ENCODE results near the gene OSCAR.

OSCAR gene

GRCh38 chr19:54145541-54146158, 45.0 kb upstream of the OSCAR start:
- H3K4me1 ChIP-seq (ENCODE audit: control insufficient read depth in 2 of 2, insufficient read depth in 1 of 2, low read depth in 1 of 2, low read length in 2 of 2) = peaks cover 0 to 2% of the 10 kb centered on the region in 2 donors
- no peak overlapping the region for H2BK5ac ChIP-seq (ENCODE audit: low read length)
- WGBS, 2 donors (ENCODE audit: extremely low coverage in 2 of 2, insufficient read length in 2 of 2, insufficient replicate concordance in 1 of 2) = no CpG with 5 or more reads among the region's 28 CpGs
- H3K4me3 ChIP-seq (ENCODE audit: low read length in 2 of 2) = no peak overlapping the region
- H3K79me1 ChIP-seq (ENCODE audit: low read depth, low read length) = peaks cover 23% of the 10 kb centered on the region
- H2BK120ac ChIP-seq (ENCODE audit: low read depth, low read length) = no peak overlapping the region
- no peak overlapping the region for H3K18ac ChIP-seq (ENCODE audit: low read length)
- no peak for DNase-seq (ENCODE audit: low spot score)
- H3K14ac ChIP-seq (ENCODE audit: low read length) = no peak overlapping the region
- no peak overlapping the region for H2AFZ ChIP-seq (ENCODE audit: low read length)
- peaks cover 87 to 100% of the 10 kb centered on the region in 2 donors for H3K36me3 ChIP-seq (replicated peaks in 1 of 2; ENCODE audit: control insufficient read depth in 2 of 2, insufficient read depth in 2 of 2, low read length in 2 of 2)
- no peak overlapping the region for H3K4ac ChIP-seq (ENCODE audit: low read length)
- no peaks in the 10 kb centered on the region for H3K27me3 ChIP-seq (ENCODE audit: control insufficient read depth in 3 of 3, insufficient read depth in 3 of 3, low read depth in 1 of 3, low read length in 3 of 3)
- no peak overlapping the region for H2BK12ac ChIP-seq (ENCODE audit: low read length)
- no peak overlapping the region for H4K8ac ChIP-seq (ENCODE audit: low read depth, low read length)
- no peak overlapping the region for H4K91ac ChIP-seq (ENCODE audit: low read depth, low read length, poor library complexity)
- H3K27ac ChIP-seq (replicated peaks; ENCODE audit: low read length) = no peak overlapping the region
- no peak overlapping the region for H3K23ac ChIP-seq (ENCODE audit: low read depth, low read length, poor library complexity)
- H3K9ac ChIP-seq (ENCODE audit: low read depth, low read length, poor library complexity) = no peak overlapping the region
- H2BK15ac ChIP-seq (ENCODE audit: low read length) = no peak overlapping the region
- H2AK5ac ChIP-seq (ENCODE audit: low read depth, low read length) = no peak overlapping the region
- no peak overlapping the region for H3K4me2 ChIP-seq (ENCODE audit: insufficient read depth, low read length, poor library complexity, severe bottlenecking)
- H3K9me3 ChIP-seq (replicated peaks in 1 of 2; ENCODE audit: control insufficient read depth in 2 of 2, insufficient read depth in 1 of 2, low read depth in 1 of 2, low read length in 2 of 2) = no peaks in the 10 kb centered on the region

GRCh38 chr19:54142166-54142780, 41.7 kb upstream of the OSCAR start:
- Histone ChIP-seq H3K36me3 (replicated peaks in 1 of 2; ENCODE audit: control insufficient read depth in 2 of 2, insufficient read depth in 2 of 2, low read length in 2 of 2) (peaks cover 68 to 86% of the 10 kb centered on the region in 2 donors), H3K4me2 (ENCODE audit: insufficient read depth, low read length, poor library complexity, severe bottlenecking) (no peak overlapping the region), H2BK12ac (ENCODE audit: low read length) (no peak overlapping the region), H2BK15ac (ENCODE audit: low read length) (no peak overlapping the region), H3K18ac (ENCODE audit: low read length) (no peak overlapping the region), H4K8ac (ENCODE audit: low read depth, low read length) (no peak overlapping the region), H3K14ac (ENCODE audit: low read length) (no peak overlapping the region), H3K9me3 (replicated peaks in 1 of 2; ENCODE audit: control insufficient read depth in 2 of 2, insufficient read depth in 1 of 2, low read depth in 1 of 2, low read length in 2 of 2) (no peaks in the 10 kb centered on the region), H3K4me3 (ENCODE audit: low read length in 2 of 2) (no peak overlapping the region), H2BK120ac (ENCODE audit: low read depth, low read length) (no peak overlapping the region), H3K23ac (ENCODE audit: low read depth, low read length, poor library complexity) (no peak overlapping the region), H2AFZ (ENCODE audit: low read length) (no peak overlapping the region), H2AK5ac (ENCODE audit: low read depth, low read length) (no peak overlapping the region), H2BK5ac (ENCODE audit: low read length) (no peak overlapping the region), H4K91ac (ENCODE audit: low read depth, low read length, poor library complexity) (no peak overlapping the region), H3K4me1 (ENCODE audit: control insufficient read depth in 2 of 2, insufficient read depth in 1 of 2, low read depth in 1 of 2, low read length in 2 of 2) (peaks cover 10% of the 10 kb centered on the region in 2 donors), H3K4ac (ENCODE audit: low read length) (no peak overlapping the region), H3K27me3 (ENCODE audit: control insufficient read depth in 3 of 3, insufficient read depth in 3 of 3, low read depth in 1 of 3, low read length in 3 of 3) (no peaks in the 10 kb centered on the region), H3K9ac (ENCODE audit: low read depth, low read length, poor library complexity) (no peak overlapping the region), H3K27ac (replicated peaks; ENCODE audit: low read length) (no peak overlapping the region), H3K79me1 (ENCODE audit: low read depth, low read length) (peaks cover 44% of the 10 kb centered on the region)
- no CpG with 5 or more reads among the region's 7 CpGs for WGBS, 2 donors (ENCODE audit: extremely low coverage in 2 of 2, insufficient read length in 2 of 2, insufficient replicate concordance in 1 of 2)
- DNase-seq (ENCODE audit: low spot score) = no peak

- no peak overlapping the region for H2BK120ac ChIP-seq (ENCODE audit: low read depth, low read length)
- H3K9ac ChIP-seq (ENCODE audit: low read depth, low read length, poor library complexity) = no peak overlapping the region
- H2BK5ac ChIP-seq (ENCODE audit: low read length) = no peak overlapping the region
- no peak overlapping the region for H3K4me2 ChIP-seq (ENCODE audit: insufficient read depth, low read length, poor library complexity, severe bottlenecking)
- H4K91ac ChIP-seq (ENCODE audit: low read depth, low read length, poor library complexity) = no peak overlapping the region
- H3K27me3 ChIP-seq (ENCODE audit: control insufficient read depth in 3 of 3, insufficient read depth in 3 of 3, low read depth in 1 of 3, low read length in 3 of 3) = no peaks in the 10 kb centered on the region
- H3K4me3 ChIP-seq (ENCODE audit: low read length in 2 of 2) = no peak overlapping the region
- peaks cover 42% of the 10 kb centered on the region for H3K79me1 ChIP-seq (ENCODE audit: low read depth, low read length)
- H3K9me3 ChIP-seq (replicated peaks in 1 of 2; ENCODE audit: control insufficient read depth in 2 of 2, insufficient read depth in 1 of 2, low read depth in 1 of 2, low read length in 2 of 2) = no peaks in the 10 kb centered on the region
- H4K8ac ChIP-seq (ENCODE audit: low read depth, low read length) = no peak overlapping the region
- H2AFZ ChIP-seq (ENCODE audit: low read length) = no peak overlapping the region
- peaks cover 59 to 76% of the 10 kb centered on the region in 2 donors for H3K36me3 ChIP-seq (replicated peaks in 1 of 2; ENCODE audit: control insufficient read depth in 2 of 2, insufficient read depth in 2 of 2, low read length in 2 of 2)
- H2BK15ac ChIP-seq (ENCODE audit: low read length) = no peak overlapping the region
- H3K27ac ChIP-seq (replicated peaks; ENCODE audit: low read length) = no peak overlapping the region
- H2AK5ac ChIP-seq (ENCODE audit: low read depth, low read length) = no peak overlapping the region
- H3K14ac ChIP-seq (ENCODE audit: low read length) = no peak overlapping the region
- H3K18ac ChIP-seq (ENCODE audit: low read length) = no peak overlapping the region
- no CpG with 5 or more reads among the region's 3 CpGs for WGBS, 2 donors (ENCODE audit: extremely low coverage in 2 of 2, insufficient read length in 2 of 2, insufficient replicate concordance in 1 of 2)
- no peak overlapping the region for H2BK12ac ChIP-seq (ENCODE audit: low read length)
- no peak overlapping the region for H3K23ac ChIP-seq (ENCODE audit: low read depth, low read length, poor library complexity)
- H3K4me1 ChIP-seq (ENCODE audit: control insufficient read depth in 2 of 2, insufficient read depth in 1 of 2, low read depth in 1 of 2, low read length in 2 of 2) = peaks cover 10% of the 10 kb centered on the region in 2 donors
- DNase-seq (ENCODE audit: low spot score) = no peak
- no peak overlapping the region for H3K4ac ChIP-seq (ENCODE audit: low read length)
Measured at GRCh38 chr19:54141356-54141755, 40.8 kb upstream of the OSCAR start.

- H3K4ac ChIP-seq (ENCODE audit: low read length) = no peak overlapping the region
- H4K91ac ChIP-seq (ENCODE audit: low read depth, low read length, poor library complexity) = no peak overlapping the region
- H4K8ac ChIP-seq (ENCODE audit: low read depth, low read length) = no peak overlapping the region
- no peak overlapping the region for H3K14ac ChIP-seq (ENCODE audit: low read length)
- H2BK5ac ChIP-seq (ENCODE audit: low read length) = peak overlapping the region; percentile 96
- H3K9ac ChIP-seq (ENCODE audit: low read depth, low read length, poor library complexity) = peak overlapping the region; percentile 95
- peaks cover 16% of the 10 kb centered on the region in 2 donors for H3K4me1 ChIP-seq (ENCODE audit: control insufficient read depth in 2 of 2, insufficient read depth in 1 of 2, low read depth in 1 of 2, low read length in 2 of 2)
- peaks cover 33 to 50% of the 10 kb centered on the region in 2 donors for H3K36me3 ChIP-seq (replicated peaks in 1 of 2; ENCODE audit: control insufficient read depth in 2 of 2, insufficient read depth in 2 of 2, low read length in 2 of 2)
- WGBS, 2 donors (ENCODE audit: extremely low coverage in 2 of 2, insufficient read length in 2 of 2, insufficient replicate concordance in 1 of 2) = no CpG with 5 or more reads among the region's 31 CpGs
- no peak overlapping the region for H2AFZ ChIP-seq (ENCODE audit: low read length)
- peak overlapping the region; percentile 99 for H3K18ac ChIP-seq (ENCODE audit: low read length)
- H3K4me2 ChIP-seq (ENCODE audit: insufficient read depth, low read length, poor library complexity, severe bottlenecking) = peak overlapping the region; percentile 84
- peaks cover under 1 to 1% of the 10 kb centered on the region in 2 donors for H3K9me3 ChIP-seq (replicated peaks in 1 of 2; ENCODE audit: control insufficient read depth in 2 of 2, insufficient read depth in 1 of 2, low read depth in 1 of 2, low read length in 2 of 2)
- H2BK120ac ChIP-seq (ENCODE audit: low read depth, low read length) = peak overlapping the region; percentile 72
- no peak overlapping the region for H3K27ac ChIP-seq (replicated peaks; ENCODE audit: low read length)
- H2BK12ac ChIP-seq (ENCODE audit: low read length) = no peak overlapping the region
- DNase-seq (ENCODE audit: low spot score) = no peak
- H3K79me1 ChIP-seq (ENCODE audit: low read depth, low read length) = peaks cover 37% of the 10 kb centered on the region
- no peak overlapping the region for H2BK15ac ChIP-seq (ENCODE audit: low read length)
- peak overlapping the region; percentile 68 to 90 for H3K4me3 ChIP-seq (ENCODE audit: low read length in 2 of 2)
- peak overlapping the region; percentile 95 for H2AK5ac ChIP-seq (ENCODE audit: low read depth, low read length)
- peak overlapping the region; percentile 98 for H3K23ac ChIP-seq (ENCODE audit: low read depth, low read length, poor library complexity)
- H3K27me3 ChIP-seq (ENCODE audit: control insufficient read depth in 3 of 3, insufficient read depth in 3 of 3, low read depth in 1 of 3, low read length in 3 of 3) = no peaks in the 10 kb centered on the region
Measured at GRCh38 chr19:54138489-54139256, 38.1 kb upstream of the OSCAR start.
